GM23338 (cell line): ENCODE data around the gene PARVG. TPM values are rescaled to one million over a fixed set of nuclear protein-coding genes. Genes with fewer than 3 reads are reported as not detected.

Source experiments
- ATAC-seq: fragments of 200-7000 bp; cut with Tn5 transposase; 3 replicates; pipeline ENCODE4 v1.9.1; 2020
- DNase-seq: peaks from one replicate; pipeline ENCODE4 v3.0.0-alpha.2; 2015; ENCODE audit warnings: low spot score
- H2AFZ ChIP-seq: fragments of 200-600 bp; sonication (generic); 2 replicates; pipeline ENCODE4 v1.8.0; 2016; ENCODE audit warnings: antibody characterized with exemption, mild to moderate bottlenecking, moderate library complexity
- H3F3A ChIP-seq: fragments of 200-600 bp; sonication (generic); replicated peaks from 2 replicates; pipeline ENCODE4 v1.8.0; 2017; ENCODE audit warnings: antibody characterized with exemption, mixed run types, low read depth
- H3K27ac ChIP-seq: fragments of 200-600 bp; sonication (generic); 2 replicates; pipeline ENCODE4 v1.6.1; 2016; ENCODE audit warnings: low read depth
- H3K27me3 ChIP-seq: fragments of 200-600 bp; sonication (generic); 2 replicates; pipeline ENCODE4 v1.8.0; 2016; ENCODE audit warnings: mild to moderate bottlenecking, mixed run types, moderate library complexity; ENCODE audit not compliant: insufficient read depth
- H3K36me3 ChIP-seq: fragments of 200-600 bp; sonication (generic); 2 replicates; pipeline ENCODE4 v1.8.0; 2016; ENCODE audit warnings: mild to moderate bottlenecking; ENCODE audit not compliant: insufficient read depth
- H3K4me1 ChIP-seq: fragments of 200-600 bp; sonication (generic); 2 replicates; pipeline ENCODE4 v1.8.0; 2016; ENCODE audit warnings: mild to moderate bottlenecking, moderate library complexity; ENCODE audit not compliant: insufficient read depth
- H3K4me2 ChIP-seq: fragments of 200-600 bp; sonication (generic); 2 replicates; pipeline ENCODE4 v1.7.1; 2017; ENCODE audit warnings: mixed run types
- H3K4me3 ChIP-seq: fragments of 200-600 bp; sonication (generic); 2 replicates; pipeline ENCODE4 v1.6.1; 2016; ENCODE audit warnings: mixed run types
- H3K79me2 ChIP-seq: fragments of 200-600 bp; sonication (generic); replicated peaks from 2 replicates; pipeline ENCODE4 v1.8.0; 2017; ENCODE audit warnings: mild to moderate bottlenecking; ENCODE audit not compliant: insufficient read depth
- H3K9me2 ChIP-seq: fragments of 200-600 bp; sonication (generic); 2 replicates; pipeline ENCODE4 v1.8.0; 2017; ENCODE audit not compliant: insufficient read depth
- H4K20me1 ChIP-seq: fragments of 200-600 bp; sonication (generic); replicated peaks from 2 replicates; pipeline ENCODE4 v1.8.0; 2017; ENCODE audit warnings: mild to moderate bottlenecking; ENCODE audit not compliant: insufficient read depth
- H3K27ac Mint-ChIP-seq: 2 replicates; pipeline ENCODE4 v1.8.0; 2020; ENCODE audit warnings: inconsistent platforms, mild to moderate bottlenecking, moderate library complexity, mixed read lengths
- H3K27me3 Mint-ChIP-seq: 3 replicates; pipeline ENCODE4 v1.8.0; 2022; ENCODE audit warnings: low read depth, mild to moderate bottlenecking, moderate library complexity, mixed read lengths, inconsistent platforms; ENCODE audit not compliant: insufficient read depth, poor library complexity
- H3K36me3 Mint-ChIP-seq: 3 replicates; pipeline ENCODE4 v1.8.0; 2021; ENCODE audit warnings: low read depth, mild to moderate bottlenecking, inconsistent platforms, moderate library complexity, mixed read lengths
- H3K4me1 Mint-ChIP-seq: 3 replicates; pipeline ENCODE4 v1.8.0; 2020; ENCODE audit warnings: mild to moderate bottlenecking, inconsistent platforms, mixed read lengths
- H3K4me3 Mint-ChIP-seq: 3 replicates; pipeline ENCODE4 v1.8.0; 2021; ENCODE audit warnings: moderate library complexity, mild to moderate bottlenecking, inconsistent platforms, mixed read lengths
- H3K9me3 Mint-ChIP-seq: 3 replicates; pipeline ENCODE4 v1.8.0; 2020; ENCODE audit warnings: moderate library complexity, mild to moderate bottlenecking, inconsistent platforms, mixed read lengths
- CREB1 ChIP-seq: fragments of 250-450 bp; sonication (Bioruptor Pico); IDR thresholded peaks from 2 replicates; pipeline ENCODE4 v1.5.0; 2020; ENCODE audit warnings: low read depth, mild to moderate bottlenecking, moderate library complexity
- CTCF ChIP-seq, 2 experiments: fragments of 200-600 bp in 1 of 2; sonication (generic) in 1 of 2; conservative IDR thresholded peaks; 2 replicates each; pipeline versions ENCODE4 v1.5.1 to v1.6.1; 2016 to 2017; ENCODE audit warnings: antibody characterized with exemption in 2 of 2, low read depth in 2 of 2, mild to moderate bottlenecking in 2 of 2, moderate library complexity in 1 of 2
- EZH2 ChIP-seq: fragments of 200-600 bp; sonication (generic); IDR thresholded peaks from one replicate; pipeline ENCODE4 v1.8.0; 2017; ENCODE audit warnings: antibody characterized with exemption, mild to moderate bottlenecking, low read depth; ENCODE audit not compliant: unreplicated experiment
- NANOG ChIP-seq: IDR thresholded peaks from 2 replicates; pipeline ENCODE4 v1.6.1; 2016; ENCODE audit warnings: antibody characterized with exemption, borderline replicate concordance
- POLR2AphosphoS5 ChIP-seq: IDR thresholded peaks from 2 replicates; pipeline ENCODE4 v1.6.1; 2016; ENCODE audit warnings: antibody characterized with exemption, low read depth
- STAT1 ChIP-seq: IDR thresholded peaks from one replicate; pipeline ENCODE4 v1.6.1; 2016; ENCODE audit warnings: antibody characterized with exemption; ENCODE audit not compliant: unreplicated experiment
- ZNF331 ChIP-seq: fragments of 250-450 bp; sonication (Bioruptor Pico); IDR thresholded peaks from 2 replicates; pipeline ENCODE4 v1.5.0; 2020; ENCODE audit warnings: low read depth, mild to moderate bottlenecking, moderate library complexity
- polyA plus RNA-seq: library from polyadenylated mRNA; unstranded; fragments of >200 nt; fragmentation: Nextera tagmentation; extraction: Ambion mirVana; gene quantifications from 2 replicates; pipeline ENCODE4 v1.2.1, GENCODE V29; 2016
- total RNA-seq: library from RNA; depleted of rRNA; stranded (reverse); fragments of >200 nt; shearing (Covaris generic); gene quantifications from 2 replicates; pipeline ENCODE4 v1.2.3, GENCODE V29; 2014
- TF ChIP-seq, protein P1 (sequence below): IDR thresholded peaks from 2 replicates; pipeline ENCODE4 v1.6.1; 2016; ENCODE audit warnings: antibody characterized with exemption
- TF ChIP-seq, protein P2 (sequence below): fragments of 250-450 bp; sonication (Bioruptor Pico); IDR thresholded peaks from 2 replicates; pipeline ENCODE4 v1.5.0; 2020; ENCODE audit warnings: mild to moderate bottlenecking, moderate library complexity

PARVG gene
- total and polyA plus RNA-seq, 2 experiments from 2014 or later, result 0.14 to 0.31 TPM

- Histone ChIP-seq H3K4me3 (no peak overlapping the region), H3K4me1 (peaks cover 12% of the 10 kb centered on the region), H3K9me2 (no peaks in the 10 kb centered on the region), H3K27me3 (no peaks in the 10 kb centered on the region), H4K20me1 (no peaks in the 10 kb centered on the region), H3K27ac (0 out of 2 replicates have a peak overlapping the region, but pooled peaks have one; percentile 39), H2AFZ (no peak overlapping the region), H3K79me2 (no peaks in the 10 kb centered on the region), H3K36me3 (no peaks in the 10 kb centered on the region), H3K4me2 (peak overlapping the region; percentile 60), H3F3A (no peaks in the 10 kb centered on the region)
- ATAC-seq, result peak; percentile 51
- DNase-seq, result no peak
- TF ChIP-seq NANOG (no peak), POLR2AphosphoS5 (no peak), ZNF331 (CRISPR knock-in tag) (no peak), EZH2 (no peak), CTCF (conservative IDR thresholded peaks at IDR 0.05; ENCODE audit: low read depth in 2 of 2) (no peak), STAT1 (no peak), CREB1 (no peak)
- TF ChIP-seq, protein P1, sequence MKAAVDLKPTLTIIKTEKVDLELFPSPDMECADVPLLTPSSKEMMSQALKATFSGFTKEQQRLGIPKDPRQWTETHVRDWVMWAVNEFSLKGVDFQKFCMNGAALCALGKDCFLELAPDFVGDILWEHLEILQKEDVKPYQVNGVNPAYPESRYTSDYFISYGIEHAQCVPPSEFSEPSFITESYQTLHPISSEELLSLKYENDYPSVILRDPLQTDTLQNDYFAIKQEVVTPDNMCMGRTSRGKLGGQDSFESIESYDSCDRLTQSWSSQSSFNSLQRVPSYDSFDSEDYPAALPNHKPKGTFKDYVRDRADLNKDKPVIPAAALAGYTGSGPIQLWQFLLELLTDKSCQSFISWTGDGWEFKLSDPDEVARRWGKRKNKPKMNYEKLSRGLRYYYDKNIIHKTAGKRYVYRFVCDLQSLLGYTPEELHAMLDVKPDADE, result no peak
- TF ChIP-seq, protein P2, sequence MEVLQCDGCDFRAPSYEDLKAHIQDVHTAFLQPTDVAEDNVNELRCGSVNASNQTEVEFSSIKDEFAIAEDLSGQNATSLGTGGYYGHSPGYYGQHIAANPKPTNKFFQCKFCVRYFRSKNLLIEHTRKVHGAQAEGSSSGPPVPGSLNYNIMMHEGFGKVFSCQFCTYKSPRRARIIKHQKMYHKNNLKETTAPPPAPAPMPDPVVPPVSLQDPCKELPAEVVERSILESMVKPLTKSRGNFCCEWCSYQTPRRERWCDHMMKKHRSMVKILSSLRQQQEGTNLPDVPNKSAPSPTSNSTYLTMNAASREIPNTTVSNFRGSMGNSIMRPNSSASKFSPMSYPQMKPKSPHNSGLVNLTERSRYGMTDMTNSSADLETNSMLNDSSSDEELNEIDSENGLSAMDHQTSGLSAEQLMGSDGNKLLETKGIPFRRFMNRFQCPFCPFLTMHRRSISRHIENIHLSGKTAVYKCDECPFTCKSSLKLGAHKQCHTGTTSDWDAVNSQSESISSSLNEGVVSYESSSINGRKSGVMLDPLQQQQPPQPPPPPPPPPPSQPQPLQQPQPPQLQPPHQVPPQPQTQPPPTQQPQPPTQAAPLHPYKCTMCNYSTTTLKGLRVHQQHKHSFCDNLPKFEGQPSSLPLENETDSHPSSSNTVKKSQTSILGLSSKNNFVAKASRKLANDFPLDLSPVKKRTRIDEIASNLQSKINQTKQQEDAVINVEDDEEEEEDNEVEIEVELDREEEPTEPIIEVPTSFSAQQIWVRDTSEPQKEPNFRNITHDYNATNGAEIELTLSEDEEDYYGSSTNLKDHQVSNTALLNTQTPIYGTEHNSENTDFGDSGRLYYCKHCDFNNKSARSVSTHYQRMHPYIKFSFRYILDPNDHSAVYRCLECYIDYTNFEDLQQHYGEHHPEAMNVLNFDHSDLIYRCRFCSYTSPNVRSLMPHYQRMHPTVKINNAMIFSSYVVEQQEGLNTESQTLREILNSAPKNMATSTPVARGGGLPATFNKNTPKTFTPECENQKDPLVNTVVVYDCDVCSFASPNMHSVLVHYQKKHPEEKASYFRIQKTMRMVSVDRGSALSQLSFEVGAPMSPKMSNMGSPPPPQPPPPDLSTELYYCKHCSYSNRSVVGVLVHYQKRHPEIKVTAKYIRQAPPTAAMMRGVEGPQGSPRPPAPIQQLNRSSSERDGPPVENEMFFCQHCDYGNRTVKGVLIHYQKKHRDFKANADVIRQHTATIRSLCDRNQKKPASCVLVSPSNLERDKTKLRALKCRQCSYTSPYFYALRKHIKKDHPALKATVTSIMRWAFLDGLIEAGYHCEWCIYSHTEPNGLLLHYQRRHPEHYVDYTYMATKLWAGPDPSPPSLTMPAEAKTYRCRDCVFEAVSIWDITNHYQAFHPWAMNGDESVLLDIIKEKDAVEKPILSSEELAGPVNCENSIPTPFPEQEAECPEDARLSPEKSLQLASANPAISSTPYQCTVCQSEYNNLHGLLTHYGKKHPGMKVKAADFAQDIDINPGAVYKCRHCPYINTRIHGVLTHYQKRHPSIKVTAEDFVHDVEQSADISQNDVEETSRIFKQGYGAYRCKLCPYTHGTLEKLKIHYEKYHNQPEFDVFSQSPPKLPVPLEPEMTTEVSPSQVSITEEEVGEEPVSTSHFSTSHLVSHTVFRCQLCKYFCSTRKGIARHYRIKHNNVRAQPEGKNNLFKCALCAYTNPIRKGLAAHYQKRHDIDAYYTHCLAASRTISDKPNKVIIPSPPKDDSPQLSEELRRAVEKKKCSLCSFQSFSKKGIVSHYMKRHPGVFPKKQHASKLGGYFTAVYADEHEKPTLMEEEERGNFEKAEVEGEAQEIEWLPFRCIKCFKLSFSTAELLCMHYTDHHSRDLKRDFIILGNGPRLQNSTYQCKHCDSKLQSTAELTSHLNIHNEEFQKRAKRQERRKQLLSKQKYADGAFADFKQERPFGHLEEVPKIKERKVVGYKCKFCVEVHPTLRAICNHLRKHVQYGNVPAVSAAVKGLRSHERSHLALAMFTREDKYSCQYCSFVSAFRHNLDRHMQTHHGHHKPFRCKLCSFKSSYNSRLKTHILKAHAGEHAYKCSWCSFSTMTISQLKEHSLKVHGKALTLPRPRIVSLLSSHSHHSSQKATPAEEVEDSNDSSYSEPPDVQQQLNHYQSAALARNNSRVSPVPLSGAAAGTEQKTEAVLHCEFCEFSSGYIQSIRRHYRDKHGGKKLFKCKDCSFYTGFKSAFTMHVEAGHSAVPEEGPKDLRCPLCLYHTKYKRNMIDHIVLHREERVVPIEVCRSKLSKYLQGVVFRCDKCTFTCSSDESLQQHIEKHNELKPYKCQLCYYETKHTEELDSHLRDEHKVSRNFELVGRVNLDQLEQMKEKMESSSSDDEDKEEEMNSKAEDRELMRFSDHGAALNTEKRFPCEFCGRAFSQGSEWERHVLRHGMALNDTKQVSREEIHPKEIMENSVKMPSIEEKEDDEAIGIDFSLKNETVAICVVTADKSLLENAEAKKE, result no peak
- Mint-ChIP-seq H3K4me1 (peaks cover 39% of the 10 kb centered on the region), H3K27me3 (peaks cover 10% of the 10 kb centered on the region), H3K36me3 (peaks cover 2% of the 10 kb centered on the region; the same call in 2 of the 3 replicates), H3K27ac (peak overlapping the region; percentile 36), H3K4me3 (peak overlapping the region; percentile 13; the same call in 1 of the 3 replicates), H3K9me3 (no peaks in the 10 kb centered on the region)
These were observed 22.7 kb upstream of the PARVG start for GRCh38 chr22:44157916-44158618.
